GM18520 (cell line): ENCODE measurements around the gene ZNF213.

Experiments used
- ATAC-seq: cut with Tn5 transposase; IDR thresholded peaks from one replicate; pipeline ENCODE4 v1.9.1; 2021; ENCODE audit not compliant: unreplicated experiment

ZNF213 gene

DNA sequence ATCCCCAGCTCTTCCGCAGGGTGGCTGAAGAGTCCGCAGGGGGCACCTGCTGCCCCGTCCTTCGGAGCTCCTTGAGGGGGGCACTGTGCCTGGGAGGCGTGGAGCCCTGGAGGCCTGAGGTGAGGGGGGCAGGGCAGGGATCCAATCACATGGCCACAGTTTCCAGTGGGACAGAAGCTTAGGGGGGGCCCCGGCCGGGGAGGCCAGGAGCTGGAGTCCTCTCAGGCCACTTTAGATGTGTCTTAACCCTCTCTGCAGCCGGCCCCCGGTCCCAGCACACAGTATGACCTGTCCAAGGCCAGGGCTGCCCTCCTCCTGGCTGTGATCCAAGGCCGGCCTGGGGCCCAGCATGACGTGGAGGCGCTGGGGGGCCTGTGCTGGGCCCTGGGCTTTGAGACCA lies 10.8 kb downstream of the ZNF213 start:
- ATAC-seq: no peak

DNA sequence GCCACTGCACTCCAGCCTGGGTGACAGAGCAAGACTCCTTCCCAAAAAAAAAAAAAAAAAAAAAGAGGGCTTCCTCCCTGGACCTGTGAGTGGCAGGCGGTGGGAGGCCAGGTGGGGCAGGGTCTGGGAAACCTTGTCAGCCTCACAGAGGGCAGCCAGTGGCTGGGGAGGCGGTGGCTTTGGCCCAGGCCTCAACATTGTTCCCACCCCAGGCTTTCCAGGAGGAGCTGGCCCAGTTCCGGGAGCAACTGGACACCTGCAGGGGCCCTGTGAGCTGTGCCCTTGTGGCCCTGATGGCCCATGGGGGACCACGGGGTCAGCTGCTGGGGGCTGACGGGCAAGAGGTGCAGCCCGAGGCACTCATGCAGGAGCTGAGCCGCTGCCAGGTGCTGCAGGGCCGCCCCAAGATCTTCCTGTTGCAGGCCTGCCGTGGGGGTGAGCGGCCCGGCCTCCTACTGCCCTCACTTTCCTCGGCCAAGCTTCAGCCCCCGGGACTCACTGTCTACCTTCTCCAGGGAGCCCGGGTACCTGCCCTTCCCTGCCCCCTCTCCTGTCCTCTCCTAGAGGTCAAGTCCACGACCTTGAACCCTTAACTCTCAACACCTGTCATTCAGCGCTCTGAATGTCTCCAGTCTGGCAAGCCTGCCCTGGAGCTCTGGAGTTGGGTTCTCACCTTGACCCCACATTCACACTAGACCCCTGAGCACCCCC lies 12.4 kb downstream of the ZNF213 start:
- ATAC-seq: no peak

DNA sequence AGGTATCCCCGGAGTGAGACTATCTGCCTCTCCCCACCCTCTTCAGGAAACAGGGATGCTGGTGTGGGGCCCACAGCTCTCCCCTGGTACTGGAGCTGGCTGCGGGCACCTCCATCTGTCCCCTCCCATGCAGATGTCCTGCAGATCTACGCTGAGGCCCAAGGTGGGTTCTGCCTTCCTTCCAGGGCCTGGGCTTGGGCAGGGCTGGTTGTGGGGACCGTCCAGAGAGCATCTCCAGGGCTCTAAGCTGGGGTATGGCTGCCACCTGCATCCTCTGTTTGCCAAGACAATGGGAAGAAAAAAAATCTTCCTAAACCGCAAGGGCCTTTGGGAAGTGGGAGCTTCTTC lies 12.9 kb downstream of the ZNF213 start:
- no peak for ATAC-seq

DNA sequence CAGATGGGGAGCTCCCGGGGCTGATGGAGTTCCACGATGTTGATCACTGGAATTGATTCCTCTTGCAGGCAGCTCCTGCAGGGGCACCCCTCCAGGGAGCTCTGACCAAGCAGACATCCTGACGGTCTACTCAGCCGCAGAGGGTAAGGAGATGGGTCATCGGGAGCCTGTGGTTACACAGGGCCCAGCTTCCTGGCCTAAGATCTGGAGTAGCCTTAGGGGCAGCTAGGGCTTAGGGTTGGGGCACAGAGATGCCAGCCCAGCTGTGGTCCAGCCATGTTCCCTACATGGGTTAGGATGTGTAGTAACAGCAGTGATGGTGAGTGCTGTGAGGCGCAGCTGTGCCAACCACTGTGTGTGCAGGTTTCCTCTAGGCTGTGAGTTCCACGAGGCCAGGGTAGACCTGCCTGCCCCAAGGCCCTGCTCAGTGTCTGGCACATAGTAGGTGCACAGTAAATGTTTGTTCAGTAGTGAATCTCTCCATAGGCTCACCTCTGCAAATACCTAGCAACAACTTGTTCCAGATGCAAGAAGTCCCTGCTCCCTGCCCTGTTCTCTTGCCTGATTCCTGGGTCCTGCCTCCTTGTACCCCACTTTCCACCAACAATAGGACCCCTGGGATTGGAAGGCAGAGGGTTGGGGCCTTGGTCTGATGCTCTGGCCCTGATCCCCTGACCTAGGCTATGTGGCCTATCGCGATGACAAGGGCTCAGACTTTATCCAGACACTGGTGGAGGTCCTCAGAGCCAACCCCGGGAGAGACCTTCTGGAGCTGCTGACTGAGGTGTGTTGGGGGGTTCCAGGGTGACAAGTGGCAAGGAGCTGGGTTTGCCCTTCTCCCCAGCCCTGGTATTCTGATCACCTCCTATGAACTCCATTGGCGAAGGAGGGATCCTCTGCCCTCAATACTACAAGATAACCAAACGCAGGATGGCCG lies 13.7 kb downstream of the ZNF213 start:
- no peak for ATAC-seq

DNA sequence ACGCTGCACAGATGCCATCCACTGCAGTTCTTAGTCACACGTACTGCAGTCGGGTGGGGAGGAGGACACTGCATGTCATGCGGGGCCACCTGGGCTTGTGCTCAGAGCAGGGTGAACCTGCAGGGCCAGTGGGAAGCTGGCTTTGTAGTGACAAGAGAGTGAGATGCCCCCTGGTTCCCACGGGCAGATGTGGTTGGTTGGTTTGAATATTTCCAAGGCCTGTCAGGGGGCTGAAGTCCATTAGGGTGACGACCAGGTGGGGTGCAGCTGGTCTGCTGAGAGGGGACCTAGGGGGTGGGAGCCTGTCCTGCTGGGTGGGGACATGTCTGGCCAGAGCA lies 14.3 kb downstream of the ZNF213 start:
- no peak for ATAC-seq

DNA sequence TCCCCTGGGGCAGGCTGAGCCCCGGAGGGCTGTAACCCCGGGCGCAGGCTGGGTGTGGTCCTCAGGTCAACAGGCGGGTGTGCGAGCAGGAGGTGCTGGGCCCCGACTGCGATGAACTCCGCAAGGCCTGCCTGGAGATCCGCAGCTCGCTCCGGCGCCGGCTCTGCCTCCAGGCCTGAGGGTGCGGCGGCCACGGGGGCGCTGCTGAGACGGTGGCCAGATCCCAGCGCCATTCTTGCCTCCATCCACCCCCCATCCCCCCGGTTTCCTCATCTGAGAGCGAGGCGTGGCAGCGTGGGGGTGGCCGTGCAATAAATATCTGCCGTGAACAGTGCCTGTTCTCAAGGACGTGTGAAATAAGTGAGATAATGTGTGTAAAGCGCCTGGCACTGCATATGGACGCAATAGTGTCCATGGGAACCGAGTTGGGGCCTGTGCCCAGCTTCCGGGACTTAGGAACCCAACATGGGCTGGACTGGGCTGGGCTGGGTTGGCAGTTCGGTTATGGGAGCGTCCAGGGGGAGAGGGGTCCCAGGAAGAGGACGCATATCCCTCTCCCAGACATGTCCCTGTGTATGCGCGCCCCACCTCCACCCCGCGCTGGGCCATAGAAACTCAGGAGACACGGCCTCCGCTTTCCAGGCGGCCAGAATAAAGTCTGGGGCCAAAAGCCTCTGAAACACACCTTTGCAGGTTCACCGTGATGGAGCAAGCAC lies 15.0 kb downstream of the ZNF213 start:
- no peak for ATAC-seq

DNA sequence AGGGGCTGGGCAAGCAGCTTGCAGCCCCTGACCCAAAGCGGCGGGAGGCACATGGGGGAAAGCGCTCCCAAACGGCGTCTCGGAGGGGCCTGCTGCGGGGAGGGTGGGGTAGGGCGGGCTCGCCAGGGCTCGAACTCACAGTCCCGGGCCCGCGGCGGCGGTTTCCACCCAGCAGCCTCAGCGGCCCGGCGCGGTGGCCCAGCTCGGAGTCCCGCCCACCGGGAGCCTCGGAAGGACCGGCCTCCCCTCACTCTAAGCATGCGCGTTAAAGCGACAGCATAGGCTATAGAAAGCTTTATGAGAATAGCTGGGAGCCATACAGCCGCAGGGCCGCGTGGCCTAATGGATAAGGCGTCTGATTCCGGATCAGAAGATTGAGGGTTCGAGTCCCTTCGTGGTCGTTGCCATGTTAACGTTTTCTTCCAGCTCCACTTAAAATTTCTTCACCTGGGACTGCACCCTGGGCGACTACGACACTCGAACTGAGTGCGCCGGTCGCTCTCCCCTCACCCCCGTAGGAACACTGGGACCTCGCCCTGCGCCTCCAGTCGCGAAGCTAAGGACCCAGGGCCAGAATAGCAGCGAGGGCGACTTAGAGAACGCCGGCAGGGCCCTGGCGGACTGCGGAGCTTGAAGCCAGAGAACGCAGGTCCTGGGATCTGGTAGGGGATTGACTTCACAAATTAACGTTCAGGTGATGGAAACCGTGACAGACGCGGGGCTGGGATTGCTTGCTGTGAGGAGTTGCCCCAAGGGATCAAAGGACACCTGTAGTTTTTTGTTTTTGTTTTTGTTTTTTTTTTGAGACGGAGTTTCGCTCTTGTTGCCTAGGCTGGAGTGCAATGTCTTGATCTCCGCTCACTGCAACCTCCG lies 15.8 kb downstream of the ZNF213 start:
- ATAC-seq: peak; percentile 78

DNA sequence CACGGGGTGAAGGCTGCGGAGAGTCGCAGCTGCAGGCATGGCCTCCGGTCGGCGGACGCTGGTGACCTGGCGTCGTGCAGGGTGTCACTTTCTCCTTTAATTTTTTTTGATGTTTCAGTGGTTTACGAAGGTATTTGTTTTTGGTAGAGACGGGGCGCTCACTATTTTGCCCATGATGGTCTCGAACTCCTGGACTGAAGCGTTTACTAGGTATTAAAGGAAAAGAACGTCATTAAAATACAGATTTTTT lies 17.1 kb downstream of the ZNF213 start:
- no peak for ATAC-seq

DNA sequence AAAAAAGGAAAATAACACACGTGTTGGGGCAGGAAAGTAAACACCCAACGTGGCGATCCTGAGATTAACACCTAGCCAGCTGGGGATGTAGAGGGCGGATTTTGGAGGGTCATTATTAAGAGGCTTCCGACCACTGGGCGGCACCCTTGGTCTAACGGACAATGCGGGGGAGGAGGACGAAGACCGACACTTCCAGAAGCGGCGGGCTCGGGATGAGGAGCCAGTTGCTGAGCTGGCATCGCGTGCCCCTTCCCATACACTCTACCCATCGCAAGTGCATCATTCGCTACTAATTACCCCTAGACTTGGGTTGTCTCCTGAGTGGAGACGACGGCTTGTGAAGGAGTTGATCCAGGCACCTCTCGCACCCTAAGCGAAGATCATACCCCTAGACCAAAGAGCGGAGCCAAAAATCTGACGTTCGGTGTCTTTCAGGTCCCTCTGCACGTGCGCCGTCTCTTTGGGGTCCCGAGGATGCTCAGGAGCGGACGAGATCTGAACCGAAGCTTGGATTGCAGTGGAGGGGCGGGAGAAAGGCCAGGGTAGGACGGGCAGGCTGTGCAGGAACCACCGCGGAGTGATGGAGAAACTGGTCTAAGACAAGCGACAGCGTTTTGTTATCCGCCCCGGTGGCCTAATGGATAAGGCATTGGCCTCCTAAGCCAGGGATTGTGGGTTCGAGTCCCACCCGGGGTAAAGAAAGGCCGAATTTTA lies 17.6 kb downstream of the ZNF213 start:
- no peak for ATAC-seq

DNA sequence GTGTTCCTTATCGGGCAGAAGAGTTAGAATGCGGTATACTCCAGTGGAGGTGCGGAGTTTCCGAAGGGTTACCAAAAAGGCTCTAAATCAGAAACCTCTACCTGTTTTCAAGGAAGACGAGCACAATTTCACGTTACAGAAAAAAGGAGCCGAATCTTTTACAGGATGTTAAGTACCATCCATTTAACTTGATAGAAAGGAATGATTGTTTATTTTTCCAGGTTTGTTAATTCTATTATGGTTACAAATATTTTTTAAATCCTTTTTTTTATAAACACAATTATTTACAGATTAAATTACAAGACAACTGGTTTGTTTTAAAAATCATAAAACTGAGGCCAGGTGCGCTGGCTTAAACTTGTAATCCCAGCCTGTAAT lies 18.2 kb downstream of the ZNF213 start:
- no peak for ATAC-seq

DNA sequence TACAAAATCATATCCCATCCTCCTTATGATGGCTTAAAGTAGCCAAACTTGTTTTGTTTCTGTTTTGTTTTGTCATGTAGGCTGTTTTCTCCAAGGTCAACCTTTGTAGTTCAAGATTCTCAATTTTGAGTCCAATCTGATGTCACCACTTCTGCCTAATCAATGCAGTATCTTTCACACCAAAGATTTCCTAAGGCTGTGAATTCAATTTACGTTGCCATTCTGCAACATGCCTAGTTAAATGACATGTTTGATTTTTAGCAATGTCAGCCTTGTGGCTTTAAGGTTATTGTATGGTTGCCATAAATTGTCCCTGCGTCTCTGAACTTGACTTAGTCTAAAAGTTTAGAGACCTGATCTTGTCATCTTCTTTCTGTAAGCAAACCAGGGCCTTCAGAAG lies 20.4 kb downstream of the ZNF213 start:
- no peak for ATAC-seq

DNA sequence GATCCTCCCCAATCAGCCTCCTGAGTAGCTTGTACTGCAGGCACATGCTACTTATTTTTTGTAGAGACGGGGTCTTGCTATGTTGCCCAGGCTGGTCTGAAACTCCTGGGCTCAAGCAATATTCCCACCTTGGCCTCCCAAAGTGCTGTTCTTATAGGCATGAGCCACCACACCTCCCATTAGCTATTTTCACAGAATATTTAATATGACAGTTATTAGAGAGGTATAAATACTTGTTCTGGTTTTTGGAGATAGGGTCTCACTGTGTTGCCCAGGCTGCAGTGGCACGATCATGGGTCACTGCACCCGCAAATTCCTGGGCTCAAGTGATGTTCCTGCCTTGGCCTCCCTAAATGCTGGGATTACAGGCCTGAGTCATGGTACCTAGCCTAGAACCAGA lies 21.1 kb downstream of the ZNF213 start:
- ATAC-seq: no peak

DNA sequence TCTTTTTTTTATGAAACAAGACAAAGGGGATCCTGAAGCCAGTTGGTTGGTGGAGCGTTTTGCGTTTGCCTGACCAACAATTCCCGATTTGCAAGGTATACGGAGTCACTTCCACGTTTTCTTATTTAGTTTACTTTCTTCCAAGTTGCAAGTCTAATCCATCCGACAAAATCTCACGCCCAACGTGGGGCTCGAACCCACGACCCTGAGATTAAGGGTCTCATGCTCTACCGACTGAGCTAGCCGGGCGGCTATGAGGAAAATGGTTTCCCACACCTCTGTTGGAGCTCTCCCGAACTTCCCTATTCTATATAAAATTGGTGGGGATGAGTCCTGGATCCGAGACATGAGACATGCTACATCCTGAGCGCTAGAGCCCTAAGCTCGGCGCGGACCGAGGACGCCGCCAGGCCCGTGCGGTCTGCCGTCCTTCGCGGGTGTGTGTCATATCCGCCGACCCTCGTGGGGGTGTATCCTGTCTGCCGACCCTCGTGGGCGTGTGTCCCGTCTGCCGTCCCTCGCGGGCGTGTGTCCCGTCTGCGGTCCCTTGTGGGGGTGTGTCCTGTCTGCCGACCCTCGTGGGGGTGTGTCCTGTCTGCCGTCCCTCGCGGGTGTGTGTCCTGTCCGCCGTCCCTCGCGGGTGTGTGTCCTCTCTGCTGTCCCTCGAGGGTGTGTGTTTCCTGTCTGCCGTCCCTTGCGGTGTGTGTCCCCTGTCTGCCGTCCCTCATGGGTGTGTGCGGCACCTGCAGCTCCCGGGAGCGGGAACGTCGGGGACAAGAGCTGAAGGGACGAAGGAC lies 22.6 kb downstream of the ZNF213 start:
- ATAC-seq: no peak

DNA sequence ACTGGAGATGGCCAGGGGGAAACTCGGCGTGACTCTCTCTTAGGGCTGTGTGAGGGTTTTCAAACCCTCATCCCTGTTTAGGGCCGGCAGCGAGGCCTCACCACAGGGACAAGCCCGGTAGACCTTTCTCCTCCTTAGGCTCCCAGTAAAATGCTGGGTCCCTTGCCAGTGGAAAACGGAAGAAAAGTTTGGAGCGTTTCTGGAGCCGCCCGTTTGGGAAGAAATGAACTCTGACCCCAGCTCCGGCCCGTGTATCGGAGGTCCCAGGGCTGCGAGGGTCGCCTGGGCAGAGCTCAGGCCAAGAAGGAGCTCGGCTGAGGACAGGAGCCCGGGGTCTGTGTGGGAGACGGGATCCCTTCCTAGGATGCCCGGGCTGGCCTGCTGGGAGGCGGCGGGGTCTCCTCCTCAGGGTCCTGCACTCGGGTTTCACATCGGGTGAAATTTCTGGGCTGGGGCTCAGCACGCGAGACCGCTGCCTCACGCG lies 23.2 kb downstream of the ZNF213 start:
- ATAC-seq: no peak

DNA sequence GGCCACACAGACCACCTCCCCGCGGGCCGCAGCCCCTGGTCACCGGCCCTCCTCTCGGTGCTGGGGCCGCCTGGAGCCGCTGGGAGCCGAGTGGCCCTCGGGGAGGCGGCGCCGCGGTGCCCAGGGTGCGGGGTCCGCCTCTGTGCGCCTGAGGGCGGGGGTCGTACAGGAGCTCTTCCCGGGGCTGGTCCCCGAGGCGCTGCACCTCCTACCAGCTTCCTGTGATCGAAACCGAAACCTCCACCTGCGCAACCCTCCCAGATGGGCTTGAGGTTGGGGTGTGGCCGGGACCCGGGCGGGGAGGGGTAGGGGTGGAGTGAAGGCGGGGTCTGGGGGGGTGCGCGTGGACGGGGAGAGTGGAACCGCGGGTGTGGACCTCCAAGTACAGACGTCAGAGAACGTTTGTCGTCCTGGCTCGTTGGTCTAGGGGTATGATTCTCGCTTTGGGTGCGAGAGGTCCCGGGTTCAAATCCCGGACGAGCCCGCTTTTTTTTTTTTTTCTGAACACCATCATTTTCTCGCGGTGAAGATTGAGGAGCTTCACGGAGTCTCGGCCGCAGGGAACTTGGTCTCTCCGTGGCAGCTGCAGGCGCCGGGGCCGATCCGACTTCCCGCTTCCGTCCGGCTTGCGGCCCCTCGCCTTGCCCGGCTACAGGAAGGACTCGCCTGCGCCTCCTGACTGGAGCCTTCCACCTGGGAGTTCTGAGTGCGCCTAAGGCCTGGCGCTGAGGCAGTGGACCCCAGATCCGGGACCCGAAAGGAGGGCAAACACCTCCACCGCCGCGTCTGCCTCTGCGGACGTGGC lies 23.9 kb downstream of the ZNF213 start:
- no peak for ATAC-seq

DNA sequence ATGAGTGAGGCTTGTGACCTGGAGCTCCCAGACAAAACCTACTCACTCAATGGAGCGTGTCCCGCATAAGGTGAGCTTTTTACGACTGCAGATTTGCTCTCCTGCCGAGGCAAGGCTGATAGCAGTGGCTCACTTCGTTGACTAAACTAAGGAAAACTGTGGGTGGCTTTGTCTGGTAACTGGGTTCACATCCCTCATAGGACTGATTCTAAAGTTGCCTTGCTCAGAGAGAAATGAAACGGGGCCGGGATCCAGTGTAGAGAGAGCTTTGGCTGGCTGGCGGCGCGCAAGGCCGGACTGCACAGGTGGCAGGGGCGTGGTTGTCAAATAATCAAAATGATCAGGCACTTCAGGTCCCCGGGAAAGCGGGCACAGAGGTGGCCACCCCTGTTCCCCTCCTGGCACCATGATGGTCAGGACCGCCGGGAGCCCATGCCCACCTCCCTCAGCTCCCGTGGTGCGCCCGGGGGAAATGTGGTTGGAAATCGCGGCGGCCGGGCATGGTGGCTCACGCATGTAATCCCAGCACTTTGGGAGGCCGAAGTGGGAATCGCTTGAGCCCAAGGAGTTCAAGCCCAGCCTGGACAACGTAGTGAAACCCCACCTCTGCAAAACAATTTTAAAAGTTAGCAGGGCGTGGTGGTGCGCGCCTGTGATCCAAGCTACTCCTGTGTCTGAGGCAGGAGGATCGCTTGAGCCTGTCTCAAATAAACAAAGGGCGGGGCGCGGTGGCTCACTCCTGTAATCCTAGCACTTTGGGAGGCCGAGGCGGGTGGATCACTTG lies 26.6 kb downstream of the ZNF213 start:
- ATAC-seq: no peak

DNA sequence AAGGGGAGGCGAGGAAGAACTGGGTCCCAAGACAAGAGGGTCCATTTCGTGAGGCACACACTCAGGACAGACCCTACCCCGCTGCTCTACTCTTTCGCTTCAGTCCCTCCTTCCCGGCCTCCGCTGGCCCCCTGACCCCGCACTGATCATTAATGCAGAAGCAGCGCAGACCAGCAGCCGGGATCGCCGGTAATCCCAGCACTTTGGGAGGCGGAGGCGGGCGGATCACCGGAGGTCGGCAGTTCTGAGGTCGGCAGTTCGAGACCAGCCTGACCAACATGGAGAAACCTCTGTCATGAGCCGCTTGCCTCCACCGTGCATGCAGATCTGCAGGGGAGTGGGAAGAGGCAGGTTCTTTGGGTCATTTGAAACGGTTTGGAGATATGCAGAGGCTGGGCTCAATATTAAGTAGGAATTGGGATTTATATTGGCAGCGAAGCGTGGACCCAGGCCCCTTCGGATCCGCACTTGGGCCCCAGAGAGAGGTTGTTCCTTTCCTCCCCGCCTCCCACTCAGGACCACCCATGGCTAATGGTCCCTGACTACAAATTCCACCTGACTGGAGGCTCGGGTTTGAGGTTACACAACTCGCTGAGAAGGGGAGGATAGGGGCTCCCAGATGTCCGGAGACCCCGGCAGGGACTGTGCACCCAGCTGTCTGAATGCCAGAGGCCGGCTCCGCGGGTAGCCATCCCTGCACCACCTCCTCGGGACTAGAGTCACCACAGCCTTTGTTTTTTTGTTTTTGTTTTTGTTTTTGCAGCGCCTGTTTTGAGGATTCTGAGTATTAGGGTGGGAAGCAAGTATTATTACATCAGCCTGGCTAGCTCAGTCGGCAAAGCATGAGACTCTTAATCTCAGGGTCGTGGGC lies 29.5 kb downstream of the ZNF213 start:
- no peak for ATAC-seq
